ENCODE data around the gene THSD7B.
"Not testable (repeated sequence)": the region's sequence is repeated elsewhere in the genome, so short reads cannot be mapped to it uniquely, and the experiment has no call there.

The THSD7B gene

GRCh38 chr2:136957044-136957443, 191.7 kb downstream of the THSD7B start:
- DNase-seq = no peak

DNA sequence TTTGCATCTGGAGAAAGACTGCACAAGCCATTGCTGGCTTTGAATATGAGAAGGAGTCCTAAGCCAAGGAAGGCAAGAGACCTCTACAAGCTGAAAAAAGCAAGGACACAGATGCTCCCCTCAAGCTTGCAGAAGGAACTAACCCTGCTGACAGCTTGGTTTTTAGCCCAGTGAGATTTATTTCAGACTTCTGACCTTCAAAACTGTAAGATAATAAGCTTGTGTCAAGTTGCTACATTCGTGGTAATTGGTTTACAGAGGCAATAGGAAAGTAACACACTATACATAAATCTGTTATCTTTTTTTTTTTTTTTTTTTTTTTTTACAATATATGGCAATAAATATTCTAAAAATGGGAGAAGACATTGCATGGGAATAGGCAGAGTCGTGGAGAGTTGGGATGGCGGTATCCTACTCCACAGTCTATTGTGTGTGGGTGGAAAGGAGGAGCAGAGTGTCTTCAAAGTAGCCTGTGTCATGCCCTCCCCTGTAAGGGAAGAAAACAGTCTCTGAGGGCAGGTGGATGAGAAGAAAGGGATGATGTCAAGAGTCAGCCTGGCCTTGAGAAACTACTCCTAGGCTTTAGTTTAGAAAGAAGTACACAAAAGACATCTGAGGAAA, 196.9 kb downstream of the THSD7B start:
- DNase-seq = no peak

GRCh38 chr2:136966485-136966884, 201.1 kb downstream of the THSD7B start:
- DNase-seq = no peak

- DNase-seq = no peak
These were observed 215.0 kb downstream of the THSD7B start for GRCh38 chr2:136980303-136980702.

DNA sequence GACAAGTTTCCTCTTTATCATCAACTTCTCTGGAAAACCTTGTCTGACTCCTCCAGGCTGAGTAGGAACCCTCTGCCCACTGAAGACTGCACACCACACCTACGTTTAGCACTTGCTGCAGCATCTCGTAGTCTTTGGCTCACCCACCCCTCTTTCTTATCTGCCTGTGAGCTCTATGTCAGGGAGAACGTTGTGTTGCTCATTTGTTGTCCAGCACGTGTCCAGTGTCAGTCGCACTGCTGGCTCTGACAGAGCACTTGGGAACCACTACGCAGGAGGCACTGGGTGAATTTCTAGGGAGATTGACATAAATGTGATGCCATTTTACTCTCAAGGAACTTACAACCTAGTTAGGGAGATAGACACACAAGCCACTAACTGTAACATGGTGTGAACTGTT, 216.3 kb downstream of the THSD7B start:
- not testable (repeated sequence) for DNase-seq

DNA sequence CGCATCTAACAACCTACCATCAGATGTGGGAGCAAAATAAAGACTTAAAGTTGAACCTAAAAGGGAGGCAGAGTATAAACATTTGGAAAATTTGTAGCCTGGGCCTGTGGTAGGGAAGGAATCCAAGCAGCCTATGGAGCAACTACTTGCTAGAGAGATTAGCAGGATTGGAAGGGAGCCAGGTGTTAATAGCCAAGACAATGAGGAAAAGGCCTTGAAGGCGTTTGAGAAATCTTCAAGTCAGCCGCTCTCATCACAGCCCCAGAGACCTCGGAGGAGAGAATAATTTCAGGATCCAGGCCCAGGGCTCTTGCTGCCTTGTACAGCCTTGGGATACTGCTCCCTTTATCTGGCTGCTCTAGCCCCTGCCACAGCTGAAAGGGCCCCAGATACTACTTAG, 219.7 kb downstream of the THSD7B start:
- DNase-seq = no peak

DNA sequence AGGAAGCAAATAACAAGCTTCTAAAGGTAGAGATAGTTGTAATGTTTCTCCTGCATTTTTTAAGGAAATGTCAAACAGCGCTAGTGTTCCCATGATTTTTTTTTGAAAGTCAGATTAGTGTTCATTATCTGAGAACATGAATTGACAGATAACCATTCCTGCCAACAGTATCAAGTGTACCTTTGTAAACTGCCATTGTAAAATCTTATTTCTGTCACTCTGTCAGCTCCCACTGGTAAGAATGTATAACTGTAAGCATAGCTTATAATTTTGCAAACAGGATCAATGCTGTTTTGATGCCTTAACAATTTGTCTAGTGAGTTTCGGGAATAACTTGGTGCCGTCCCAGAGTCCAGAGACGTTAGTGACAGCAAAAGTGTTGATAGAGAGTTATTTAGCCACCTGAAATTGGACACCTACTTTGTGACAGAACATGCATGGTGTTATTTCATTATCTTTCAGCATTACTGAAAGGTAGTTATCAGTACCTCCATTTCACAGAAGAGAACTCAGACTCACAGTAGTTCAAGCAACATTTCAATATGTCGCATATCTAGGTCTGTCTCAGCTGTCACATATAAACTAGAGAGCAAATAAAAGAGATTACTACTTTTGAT, 221.4 kb downstream of the THSD7B start:
- DNase-seq = no peak

- no peak for DNase-seq
These were observed 225.0 kb downstream of the THSD7B start for GRCh38 chr2:136990316-136990715.

GRCh38 chr2:136994793-136995192, 229.4 kb downstream of the THSD7B start:
- DNase-seq = no peak

DNA sequence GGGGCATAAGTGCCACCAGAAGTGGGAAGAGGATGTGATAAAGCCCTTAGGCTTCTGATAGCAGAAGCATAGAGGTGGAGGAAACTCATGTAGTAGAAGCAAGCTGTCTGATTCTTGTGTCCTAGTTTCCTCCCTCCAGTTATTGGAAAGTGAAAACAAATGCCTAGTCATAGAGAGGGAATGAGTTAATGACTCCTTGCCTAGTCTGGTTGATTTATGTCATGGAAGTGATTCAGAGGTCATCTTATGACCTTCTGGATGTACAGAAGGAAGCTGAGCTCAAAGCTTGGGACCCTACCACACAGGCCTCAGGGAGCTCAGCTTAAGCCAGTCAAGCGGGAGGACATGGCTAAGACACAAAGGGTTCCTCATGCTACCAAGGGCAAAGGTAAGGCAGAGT, 232.2 kb downstream of the THSD7B start:
- no peak for DNase-seq

DNA sequence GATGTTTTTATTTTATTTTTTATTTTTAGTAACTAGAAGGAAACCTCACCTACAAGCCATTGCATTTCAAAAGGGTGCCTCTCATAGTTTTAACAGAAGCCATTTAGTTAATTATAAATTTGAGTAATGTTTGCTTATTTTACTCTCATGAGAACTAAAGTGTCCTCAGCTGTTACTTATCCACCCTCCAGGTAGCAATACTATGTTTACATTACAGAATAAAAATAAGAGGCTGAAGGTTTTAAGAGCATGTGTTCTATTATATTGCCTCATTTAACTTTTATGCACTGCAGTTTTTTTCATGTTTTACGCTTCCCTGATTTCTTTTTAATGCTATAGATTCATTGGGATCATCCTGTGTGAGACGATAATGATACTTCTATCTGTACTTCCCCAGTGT, 235.5 kb downstream of the THSD7B start:
- no peak for DNase-seq

- DNase-seq = no peak
These were observed 237.6 kb downstream of the THSD7B start for GRCh38 chr2:137002896-137003295.

DNA sequence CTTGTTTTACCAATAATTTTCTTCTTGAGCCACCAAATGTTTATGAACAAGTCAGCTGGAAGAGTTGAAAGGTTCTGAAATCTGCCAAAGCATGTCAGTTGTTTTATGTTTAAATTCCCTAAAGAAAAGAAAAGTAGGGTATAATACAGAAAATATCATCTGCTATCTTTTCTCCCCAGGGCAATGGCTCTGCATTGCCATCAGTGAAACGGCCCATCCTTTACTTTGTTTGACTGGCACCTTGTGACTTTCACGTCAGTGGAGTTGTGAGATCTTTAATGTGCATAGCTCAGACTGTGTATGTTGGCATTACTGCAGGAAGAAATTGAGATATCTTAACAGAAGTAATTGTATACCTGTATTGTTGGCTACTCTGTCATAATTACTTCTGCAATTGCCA, 239.9 kb downstream of the THSD7B start:
- DNase-seq = no peak

- no peak for DNase-seq
These were observed 242.6 kb downstream of the THSD7B start for GRCh38 chr2:137007938-137008337.

DNA sequence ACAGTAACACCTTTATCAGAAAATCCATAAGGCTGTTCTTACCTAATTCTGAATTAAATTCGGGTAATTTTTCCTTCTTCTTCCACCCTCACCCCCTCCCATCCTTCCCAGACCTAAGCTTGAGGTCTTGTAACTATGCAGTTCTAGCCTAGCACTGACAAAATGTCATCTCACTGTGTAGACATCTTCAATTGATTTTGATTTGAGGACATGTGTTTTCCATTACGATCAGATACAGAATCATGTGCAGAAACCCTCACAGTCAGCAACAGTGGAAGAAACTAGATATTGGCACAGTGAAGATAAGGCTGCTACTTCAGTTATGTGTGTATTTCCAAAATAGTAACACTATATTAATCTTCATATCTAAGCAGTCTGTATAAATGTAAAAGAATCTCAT, 244.6 kb downstream of the THSD7B start:
- DNase-seq = no peak

DNA sequence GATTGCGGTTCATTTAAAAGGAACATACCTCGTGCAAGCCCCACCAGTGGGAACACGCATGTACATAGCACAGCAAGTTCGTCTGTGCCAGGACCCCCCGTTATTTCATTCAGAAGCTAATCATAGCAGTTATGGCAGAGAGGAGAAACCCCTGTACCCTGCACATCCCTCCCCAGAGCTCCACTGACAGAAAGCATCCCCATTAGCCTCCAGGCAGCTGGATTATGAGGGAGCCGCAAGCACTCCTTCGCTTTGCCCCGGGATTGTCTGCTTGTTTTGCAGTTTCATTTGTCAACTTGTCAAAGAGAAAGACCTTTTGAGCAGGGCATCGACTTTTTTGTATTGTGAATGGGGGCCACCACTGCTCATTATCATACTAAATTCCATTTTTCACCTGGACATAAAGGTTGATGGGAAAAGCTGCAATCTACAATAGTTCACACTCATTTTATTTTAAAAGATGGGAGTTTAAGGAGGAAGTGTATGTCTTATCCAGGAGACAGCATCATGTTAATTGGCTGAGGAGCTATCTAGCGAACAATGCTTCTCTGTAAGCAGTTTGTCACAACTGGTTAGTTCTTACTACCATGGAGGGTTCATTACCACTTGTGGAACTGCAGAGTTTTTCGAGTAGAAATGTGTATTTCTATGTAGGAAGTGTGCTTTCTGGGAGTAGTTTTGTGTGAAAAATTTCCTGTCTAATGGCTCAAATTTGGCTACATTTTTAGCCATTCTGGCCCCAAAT, 255.3 kb downstream of the THSD7B start:
- DNase-seq = no peak

- DNase-seq = no peak
These were observed 256.4 kb downstream of the THSD7B start for GRCh38 chr2:137021763-137022162.

GRCh38 chr2:137023205-137023604, 257.9 kb downstream of the THSD7B start:
- DNase-seq = no peak

- DNase-seq = no peak
These were observed 266.4 kb downstream of the THSD7B start for GRCh38 chr2:137031731-137032130.

DNA sequence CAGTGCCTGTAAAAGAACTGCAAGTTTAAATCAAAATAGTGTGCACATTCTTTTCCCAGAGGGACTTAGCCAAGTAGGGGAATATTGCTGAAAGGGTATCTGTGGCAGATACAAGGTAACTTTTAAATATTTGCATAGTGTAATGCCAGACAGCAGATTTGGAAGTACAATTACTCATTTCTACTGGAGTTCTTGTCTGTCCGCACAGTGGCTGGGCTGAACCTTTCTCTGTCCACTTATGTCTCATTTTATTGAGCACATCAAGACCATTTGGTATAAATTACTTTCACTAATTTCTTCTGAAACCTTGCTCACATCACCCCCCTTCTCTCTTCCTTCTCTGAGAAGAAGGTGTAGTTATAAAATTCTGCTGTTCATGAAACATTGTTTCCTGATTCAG, 271.3 kb downstream of the THSD7B start:
- DNase-seq = no peak

GRCh38 chr2:137039482-137040152, 274.3 kb downstream of the THSD7B start:
- no peak for DNase-seq

DNA sequence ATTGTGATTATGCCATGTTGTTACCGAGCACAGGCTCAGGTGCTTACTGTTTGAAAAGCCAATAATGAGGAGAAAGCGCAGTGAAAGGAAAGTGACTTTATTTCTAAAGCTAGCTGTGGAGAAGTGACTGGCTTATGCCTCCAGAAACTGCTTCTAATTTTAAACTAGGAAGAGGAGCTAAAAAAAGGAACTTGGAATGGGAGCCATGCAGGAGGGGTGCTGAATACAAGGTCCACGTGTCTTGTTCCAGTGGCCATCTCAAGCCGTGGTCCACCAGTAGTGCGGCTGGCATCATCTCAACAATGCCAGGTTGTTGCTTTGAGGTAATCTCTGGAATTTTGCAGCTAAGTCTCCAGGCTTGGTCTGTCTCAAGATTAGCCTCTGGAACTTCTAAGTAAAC, 282.0 kb downstream of the THSD7B start:
- DNase-seq = no peak

GRCh38 chr2:137048455-137048854, 283.1 kb downstream of the THSD7B start:
- DNase-seq = no peak

DNA sequence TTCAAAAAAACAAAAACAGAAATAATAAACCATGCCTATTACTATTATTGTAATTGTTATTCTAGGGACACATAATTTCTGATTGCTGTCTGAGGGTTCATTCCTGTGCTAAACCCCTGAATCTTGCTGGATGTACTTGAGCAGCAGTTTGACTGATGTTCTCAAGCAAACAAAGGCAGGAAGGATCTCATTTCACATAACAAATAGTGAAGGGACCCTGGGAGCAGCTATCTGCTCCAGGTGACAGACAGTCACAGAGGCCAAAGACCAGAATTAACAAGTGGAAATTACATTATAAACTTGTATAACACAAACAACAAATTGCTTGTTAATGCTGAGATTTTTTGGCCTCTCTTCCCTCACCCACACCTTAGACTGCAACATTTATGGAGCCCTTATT, 284.2 kb downstream of the THSD7B start:
- no peak for DNase-seq
